Gastrocnemius medialis (tissue), 4 donors: ENCODE results near the gene CNTLN. TPM values are rescaled to one million over a fixed set of nuclear protein-coding genes. Genes with fewer than 3 reads are reported as not detected.

Experiments used
- ATAC-seq, 2 donors: fragments of 150-250 bp; one replicate each; pipeline ENCODE4 v1.9.1; 2016
- DNase-seq, 2 donors: peaks; one replicate each; pipeline ENCODE4 v3.0.0-alpha.2; 2019
- H3K27ac ChIP-seq, 4 donors: fragments of 200-600 bp; sonication (generic); 1 replicate in 1 of 4; 2 replicates in 3 of 4; pipeline ENCODE4 v1.5.1; 2016 to 2018; ENCODE audit warnings: mild to moderate bottlenecking in 2 of 4, moderate library complexity in 1 of 4
- H3K27me3 ChIP-seq, 3 donors: fragments of 200-600 bp; sonication (generic) in 2 of 3; 1 replicate in 1 of 3; 2 replicates in 2 of 3; pipeline versions ENCODE4 v1.5.1 to v1.6.0; 2016 to 2019; ENCODE audit warnings: mild to moderate bottlenecking in 1 of 3, moderate library complexity in 1 of 3
- H3K36me3 ChIP-seq, 2 donors: fragments of 200-600 bp; sonication (generic) in 1 of 2; one replicate each; pipeline ENCODE4 v1.5.1; 2017 to 2018
- H3K4me1 ChIP-seq, 2 donors: fragments of 200-600 bp; sonication (generic) in 1 of 2; one replicate each; pipeline ENCODE4 v1.5.1; 2016 to 2017; ENCODE audit warnings: mild to moderate bottlenecking in 2 of 2
- H3K4me3 ChIP-seq, 4 donors: fragments of 200-600 bp; sonication (generic) in 3 of 4; 1 replicate in 1 of 4; 2 replicates in 3 of 4; pipeline ENCODE4 v1.5.1; 2016 to 2019; ENCODE audit warnings: mild to moderate bottlenecking in 2 of 4
- H3K9me3 ChIP-seq, 3 donors: fragments of 200-600 bp; sonication (generic) in 2 of 3; 1 replicate in 1 of 3; 2 replicates in 2 of 3; pipeline ENCODE4 v1.5.1; 2016 to 2019
- CTCF ChIP-seq, 5 experiments: fragments of 450-650 bp in 3 of 5; fragments of 200-600 bp in 2 of 5; sonication (generic) in 2 of 5; IDR thresholded peaks in 4 of 5; conservative IDR thresholded peaks in 1 of 5; 1 replicate in 4 of 5; 2 replicates in 1 of 5; pipeline ENCODE4 v1.5.1; 2016 to 2019; ENCODE audit warnings: antibody characterized with exemption in 5 of 5, mild to moderate bottlenecking in 3 of 5, moderate library complexity in 3 of 5
- POLR2A ChIP-seq, 2 donors: fragments of 450-650 bp; IDR thresholded peaks; one replicate each; pipeline ENCODE4 v1.6.1; 2017; ENCODE audit warnings: antibody characterized with exemption in 2 of 2, mild to moderate bottlenecking in 2 of 2, moderate library complexity in 2 of 2
- in situ Hi-C, 4 donors: fragments of 200-750 bp; cut with MboI; loops; one replicate each; pipeline versions ENCODE4 v1.15.0 to v1.8.0; 2017; ENCODE audit warnings: low sequenced_read_pairs in 4 of 4
- intact Hi-C: fragments of 100-400 bp; cut with DNase I; formaldehyde crosslinking; loops from one replicate; pipeline ENCODE4 v1.15.1; 2023; ENCODE audit warnings: low total_unique reads
- total RNA-seq, 4 donors: library from RNA; depleted of rRNA; stranded (reverse); fragments of >200 nt; gene quantifications; one replicate each; pipeline versions ENCODE4 v1.1.0 to v1.2.3, GENCODE V29; 2016

Gene CNTLN
- total RNA-seq, 4 donors from 2014 or later: 1.3 to 6.6 (median 2.4) TPM

DNA sequence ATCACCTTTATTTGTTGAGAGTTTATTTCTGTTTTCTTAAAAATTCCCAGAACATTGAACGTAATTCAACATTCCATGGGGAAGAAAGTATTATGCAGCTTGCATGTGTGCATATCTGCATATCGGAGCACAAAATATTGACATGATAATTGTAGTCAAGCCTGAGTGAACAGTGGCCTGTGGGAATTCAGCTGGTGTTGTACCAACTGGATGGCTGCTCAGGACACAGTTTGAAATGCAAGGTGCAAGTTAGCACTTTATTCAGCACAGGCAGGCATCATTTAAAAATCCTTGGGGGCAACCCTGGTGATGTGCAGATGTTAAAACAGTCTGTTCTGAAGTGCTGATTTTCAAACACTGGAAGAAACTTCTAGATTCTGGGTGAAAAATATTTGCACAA is 82.4 kb downstream of the CNTLN start:
- Histone ChIP-seq H3K4me3 (no peak overlapping the region), H3K36me3 (no peaks in the 10 kb centered on the region), H3K27ac (no peak overlapping the region), H3K9me3 (peaks cover 0 to 3% (median 0%) of the 10 kb centered on the region in 3 donors), H3K4me1 (peaks cover 0 to 3% of the 10 kb centered on the region in 2 donors), H3K27me3 (no peaks in the 10 kb centered on the region)
- DNase-seq (no peak), ATAC-seq (no peak)
- intact Hi-C loops: no loop called here
- in situ Hi-C loops: no loop called here
- TF ChIP-seq CTCF (IDR thresholded peaks at IDR 0.05 in 4 of 5, conservative IDR thresholded peaks at IDR 0.05 in 1 of 5): no peak
- TF ChIP-seq POLR2A (IDR thresholded peaks at IDR 0.05): no peak

DNA sequence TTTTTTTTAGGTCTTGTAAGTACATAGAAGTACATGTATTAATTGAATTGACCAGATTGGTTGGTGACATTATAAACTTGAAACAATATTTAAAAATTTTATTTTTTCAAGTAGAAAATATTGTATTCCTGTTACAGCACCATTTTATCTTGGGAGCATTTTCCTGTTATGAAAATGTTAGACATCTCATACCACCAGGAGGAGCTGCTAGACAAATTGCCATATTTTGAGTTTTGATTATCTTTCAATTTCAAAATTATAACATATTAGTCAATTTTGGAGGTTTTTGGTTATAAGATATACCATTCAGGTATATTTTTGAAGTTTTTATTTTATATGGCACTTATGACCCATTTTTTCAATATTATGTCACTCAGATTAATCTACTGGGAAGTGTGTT is 84.4 kb downstream of the CNTLN start:
- H3K4me3 ChIP-seq: no peak overlapping the region
- no peaks in the 10 kb centered on the region for H3K27me3 ChIP-seq
- DNase-seq (no peak), ATAC-seq (no peak)
- H3K4me1 ChIP-seq: peaks cover 0 to 3% of the 10 kb centered on the region in 2 donors
- no peak overlapping the region for H3K27ac ChIP-seq
- in situ Hi-C loops: no loop called here
- TF ChIP-seq CTCF (IDR thresholded peaks at IDR 0.05 in 4 of 5, conservative IDR thresholded peaks at IDR 0.05 in 1 of 5) (no peak), POLR2A (IDR thresholded peaks at IDR 0.05) (no peak)
- no peaks in the 10 kb centered on the region for H3K36me3 ChIP-seq
- H3K9me3 ChIP-seq: peaks cover 0 to 3% (median 0%) of the 10 kb centered on the region in 3 donors
- intact Hi-C loops: no loop called here

DNA sequence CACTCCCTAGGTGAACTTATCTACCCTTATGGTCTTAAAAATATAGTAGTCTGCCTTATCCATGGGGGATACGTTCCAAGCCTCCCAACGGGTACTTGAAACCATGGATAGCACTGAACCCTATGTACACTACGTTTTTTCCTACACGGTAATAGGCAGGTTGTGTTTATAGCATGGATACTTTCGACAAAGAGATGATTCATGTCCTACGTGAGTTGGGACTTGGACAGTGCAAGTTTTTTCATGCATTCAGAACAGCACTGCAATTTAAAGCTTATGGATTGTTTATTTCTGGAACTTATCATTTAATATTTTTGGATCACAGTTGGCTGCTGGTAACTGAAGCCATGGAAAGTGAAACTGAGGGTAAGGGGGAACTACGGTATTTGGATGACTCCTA is 88.1 kb downstream of the CNTLN start:
- no peak overlapping the region for H3K4me3 ChIP-seq
- H3K9me3 ChIP-seq: peaks cover 0 to 3% (median 0%) of the 10 kb centered on the region in 3 donors
- no peaks in the 10 kb centered on the region for H3K36me3 ChIP-seq
- H3K27ac ChIP-seq: no peak overlapping the region
- in situ Hi-C loops (no loop called here), intact Hi-C loops (no loop called here)
- DNase-seq (no peak), ATAC-seq (no peak)
- H3K4me1 ChIP-seq: no peaks in the 10 kb centered on the region
- no peaks in the 10 kb centered on the region for H3K27me3 ChIP-seq
- TF ChIP-seq CTCF (IDR thresholded peaks at IDR 0.05 in 4 of 5, conservative IDR thresholded peaks at IDR 0.05 in 1 of 5): no peak
- no peak for TF ChIP-seq POLR2A (IDR thresholded peaks at IDR 0.05)

GRCh38 chr9:17225407-17225806 is 90.6 kb downstream of the CNTLN start:
- ATAC-seq (no peak), DNase-seq (no peak)
- in situ Hi-C loops (no loop called here), intact Hi-C loops (no loop called here)
- H3K27me3 ChIP-seq: no peaks in the 10 kb centered on the region
- no peak overlapping the region for H3K27ac ChIP-seq
- H3K4me3 ChIP-seq: no peak overlapping the region
- no peaks in the 10 kb centered on the region for H3K4me1 ChIP-seq
- no peak for TF ChIP-seq POLR2A (IDR thresholded peaks at IDR 0.05)
- no peak for TF ChIP-seq CTCF (IDR thresholded peaks at IDR 0.05 in 4 of 5, conservative IDR thresholded peaks at IDR 0.05 in 1 of 5)
- no peaks in the 10 kb centered on the region for H3K36me3 ChIP-seq
- H3K9me3 ChIP-seq: peaks cover 0 to under 1% (median 0%) of the 10 kb centered on the region in 3 donors

DNA sequence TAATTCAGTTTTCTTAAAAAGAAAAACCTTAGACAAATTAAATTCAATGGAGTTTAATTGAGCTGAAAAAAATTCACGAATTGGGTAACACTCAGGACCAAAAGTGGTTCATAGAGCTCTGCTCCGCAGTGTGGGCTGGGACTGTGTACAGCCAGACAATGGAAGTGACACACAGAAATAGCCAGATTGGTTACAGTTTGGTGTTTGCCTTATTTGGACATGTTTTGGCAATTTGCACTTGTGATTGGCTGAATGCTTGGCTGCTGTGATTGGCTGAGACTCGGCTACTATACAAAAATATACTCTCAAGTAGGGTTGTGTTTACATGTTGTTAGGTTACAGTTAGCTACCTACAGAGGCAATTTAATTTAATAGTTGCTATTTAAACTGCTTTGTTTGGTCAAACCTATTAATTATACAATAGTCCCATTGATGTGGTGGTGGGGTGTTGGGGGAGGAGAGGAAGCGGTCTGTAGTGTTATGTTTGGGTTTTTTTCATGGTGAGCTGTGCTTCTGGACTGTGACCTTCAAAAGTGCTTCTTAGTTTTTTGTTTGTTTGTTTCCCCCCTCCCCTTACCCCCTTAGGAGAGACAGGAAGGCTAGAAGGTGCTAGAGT is 95.2 kb downstream of the CNTLN start:
- in situ Hi-C loops (no loop called here), intact Hi-C loops (no loop called here)
- Histone ChIP-seq H3K36me3 (no peaks in the 10 kb centered on the region), H3K4me3 (no peak overlapping the region), H3K9me3 (no peaks in the 10 kb centered on the region), H3K4me1 (no peaks in the 10 kb centered on the region), H3K27ac (no peak overlapping the region), H3K27me3 (no peaks in the 10 kb centered on the region)
- no peak for ATAC-seq
- TF ChIP-seq CTCF (IDR thresholded peaks at IDR 0.05 in 4 of 5, conservative IDR thresholded peaks at IDR 0.05 in 1 of 5) (no peak), POLR2A (IDR thresholded peaks at IDR 0.05) (no peak)
- DNase-seq: no peak
